ENCODE data around the gene LTA.

LTA gene

GRCh38 chr6:31597006-31597405 lies 24.9 kb downstream of the LTA start:
- H3K4me3 ChIP-seq (ENCODE audit: low read depth, low read length): no peak overlapping the region
- DNase-seq (ENCODE audit: low read depth): peak; percentile 86
- TF ChIP-seq MYC (IDR thresholded peaks at IDR 0.05; ENCODE audit: low read depth, low read length) (peak; percentile 92), POLR2A (IDR thresholded peaks at IDR 0.05; ENCODE audit: extremely low read depth, insufficient read length) (no peak), MAX (IDR thresholded peaks at IDR 0.05; ENCODE audit: low read depth, low read length) (peak; percentile 92), CTCF (IDR thresholded peaks at IDR 0.05; ENCODE audit: low read depth, low read length) (peak; percentile 41)

- TF ChIP-seq CTCF (IDR thresholded peaks at IDR 0.05; ENCODE audit: low read depth, low read length) (no peak), POLR2A (IDR thresholded peaks at IDR 0.05; ENCODE audit: extremely low read depth, insufficient read length) (no peak), MAX (IDR thresholded peaks at IDR 0.05; ENCODE audit: low read depth, low read length) (no peak), MYC (IDR thresholded peaks at IDR 0.05; ENCODE audit: low read depth, low read length) (no peak)
- no peak for DNase-seq (ENCODE audit: low read depth)
- no peak overlapping the region for H3K4me3 ChIP-seq (ENCODE audit: low read depth, low read length)
Measured at GRCh38 chr6:31607317-31607716, 35.2 kb downstream of the LTA start.

GRCh38 chr6:31609519-31610406 lies 37.7 kb downstream of the LTA start:
- DNase-seq (ENCODE audit: low read depth): no peak
- no peak for TF ChIP-seq CTCF (IDR thresholded peaks at IDR 0.05; ENCODE audit: low read depth, low read length)
- no peak overlapping the region for H3K4me3 ChIP-seq (ENCODE audit: low read depth, low read length)

- DNase-seq (ENCODE audit: low read depth): no peak
- no peak overlapping the region for H3K4me3 ChIP-seq (ENCODE audit: low read depth, low read length)
Measured at GRCh38 chr6:31610968-31611367, 38.9 kb downstream of the LTA start.

GRCh38 chr6:31614075-31614619 lies 42.1 kb downstream of the LTA start:
- TF ChIP-seq MYC (IDR thresholded peaks at IDR 0.05; ENCODE audit: low read depth, low read length) (no peak), MAX (IDR thresholded peaks at IDR 0.05; ENCODE audit: low read depth, low read length) (no peak), POLR2A (IDR thresholded peaks at IDR 0.05; ENCODE audit: extremely low read depth, insufficient read length) (no peak), CTCF (IDR thresholded peaks at IDR 0.05; ENCODE audit: low read depth, low read length) (no peak)
- DNase-seq (ENCODE audit: low read depth): peak; percentile 45
- H3K4me3 ChIP-seq (ENCODE audit: low read depth, low read length): peak overlapping the region; percentile 87

More at GRCh38 chr6:31610968-31611367, 38.9 kb downstream of the LTA start:
- TF ChIP-seq MAX (IDR thresholded peaks at IDR 0.05; ENCODE audit: low read depth, low read length): no peak
- no peak for TF ChIP-seq MYC (IDR thresholded peaks at IDR 0.05; ENCODE audit: low read depth, low read length)
- no peak for TF ChIP-seq POLR2A (IDR thresholded peaks at IDR 0.05; ENCODE audit: extremely low read depth, insufficient read length)
- TF ChIP-seq CTCF (IDR thresholded peaks at IDR 0.05; ENCODE audit: low read depth, low read length): no peak

Data from NB4 (cell line).